Hematopoietic multipotent progenitor cell (in vitro differentiated cells): ENCODE measurements around the gene ZNF3. TPM values are rescaled to one million over a fixed set of nuclear protein-coding genes. Genes with fewer than 3 reads are reported as not detected.

ENCODE experiments used
- DNase-seq, 3 donors: peaks; one replicate each; pipeline ENCODE4 v3.0.0-alpha.2; 2011 to 2015; ENCODE audit warnings: low read depth in 2 of 3, low spot score in 2 of 3
- total RNA-seq: library from RNA; depleted of rRNA; stranded (reverse); fragments of >200 nt; gene quantifications from one replicate; pipeline ENCODE4 v1.2.3, GENCODE V29; 2012

ZNF3 gene
- total RNA-seq, 1 donor, result 25.9 TPM

GRCh38 chr7:100111156-100111555 lies 29.6 kb upstream of the ZNF3 start:
- DNase-seq, result no peak

- no peak for DNase-seq
Observed at GRCh38 chr7:100109521-100110163, 28.1 kb upstream of the ZNF3 start.

- DNase-seq, result no peak
Observed at GRCh38 chr7:100107890-100108289, 26.4 kb upstream of the ZNF3 start.

- no peak for DNase-seq
Observed at GRCh38 chr7:100107125-100107737, 25.7 kb upstream of the ZNF3 start.

- no peak for DNase-seq
Observed at GRCh38 chr7:100106633-100107032, 25.1 kb upstream of the ZNF3 start.

GRCh38 chr7:100105534-100105933 lies 24.0 kb upstream of the ZNF3 start:
- DNase-seq, result no peak

- no peak for DNase-seq
Observed at GRCh38 chr7:100102950-100103840, 21.7 kb upstream of the ZNF3 start.

- peak; percentile 84 to 98 (median 97) for DNase-seq
Observed at GRCh38 chr7:100101016-100101862, 19.7 kb upstream of the ZNF3 start, which contains the start of the genes AP4M1 and MCM7. AP4M1 (plus strand) TSS chr7:100101643; CDS start chr7:100101715, 72 bp downstream. MCM7 (minus strand) TSS chr7:100101397; CDS start chr7:100101294, 103 bp downstream.

- peak; percentile 87 to 95 (median 93) for DNase-seq
Observed at GRCh38 chr7:100100420-100101015, 19.0 kb upstream of the ZNF3 start.

GRCh38 chr7:100099452-100099851 lies 17.9 kb upstream of the ZNF3 start:
- no peak for DNase-seq

- DNase-seq, result no peak
Observed at GRCh38 chr7:100098913-100099312, 17.4 kb upstream of the ZNF3 start.

GRCh38 chr7:100095704-100096103 lies 14.2 kb upstream of the ZNF3 start:
- no peak for DNase-seq

- no peak for DNase-seq
Observed at GRCh38 chr7:100095289-100095688, 13.8 kb upstream of the ZNF3 start.

- DNase-seq, result no peak
Observed at GRCh38 chr7:100093925-100094486, 12.5 kb upstream of the ZNF3 start.

GRCh38 chr7:100093498-100093897 lies 12.0 kb upstream of the ZNF3 start:
- DNase-seq, result no peak

- no peak for DNase-seq
Observed at GRCh38 chr7:100093054-100093453, 11.5 kb upstream of the ZNF3 start.

- no peak for DNase-seq
Observed at GRCh38 chr7:100091411-100092181, 10.1 kb upstream of the ZNF3 start.

- no peak for DNase-seq
Observed at GRCh38 chr7:100090527-100091410, 9.2 kb upstream of the ZNF3 start.
